HG02943 (cell line): ENCODE measurements around the gene PAPPA.

Experiments
- ATAC-seq: cut with Tn5 transposase; IDR thresholded peaks from one replicate; pipeline ENCODE4 v1.9.1; 2021; ENCODE audit warnings: mild to moderate bottlenecking, low read depth, moderate library complexity; ENCODE audit not compliant: unreplicated experiment

The PAPPA gene

DNA sequence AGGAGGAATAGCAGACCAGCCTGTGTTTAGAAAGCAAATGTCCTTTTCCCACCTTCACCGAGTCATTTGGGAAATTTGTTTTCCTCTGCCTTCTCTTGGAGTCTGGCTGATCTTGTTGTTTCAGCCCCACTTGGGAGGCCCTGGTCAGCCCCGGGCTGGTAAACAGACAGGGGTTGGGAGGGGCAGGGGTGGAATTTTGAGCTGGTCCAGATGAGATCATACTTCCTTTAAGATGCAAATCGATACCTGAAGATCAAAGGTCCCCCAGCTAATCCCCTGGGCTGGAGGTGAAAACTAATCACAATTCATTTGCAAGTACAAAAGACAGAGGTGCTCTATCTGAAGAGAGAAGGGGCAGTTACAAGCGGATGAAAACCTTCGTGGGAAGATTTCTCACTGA is 118.4 kb downstream of the PAPPA start:
- ATAC-seq: no peak

DNA sequence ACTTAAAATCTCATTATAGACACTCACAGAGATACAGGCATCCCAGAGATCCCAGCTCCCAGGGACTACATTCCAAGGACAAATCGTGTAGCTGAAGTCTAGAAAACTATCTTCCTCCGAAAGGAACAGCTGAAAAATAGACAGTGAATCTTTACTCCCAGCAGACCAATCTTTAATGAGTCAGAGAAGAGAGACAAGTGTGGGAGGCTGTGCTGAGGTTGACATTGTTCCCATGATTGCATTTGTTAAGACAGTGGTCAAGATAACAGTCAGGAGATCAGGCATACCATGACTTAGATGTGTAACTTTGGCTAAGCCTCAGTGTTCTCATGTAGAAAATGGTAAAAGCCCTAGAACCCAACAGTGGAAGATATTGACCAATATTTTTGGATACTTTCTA is 120.7 kb downstream of the PAPPA start:
- no peak for ATAC-seq

DNA sequence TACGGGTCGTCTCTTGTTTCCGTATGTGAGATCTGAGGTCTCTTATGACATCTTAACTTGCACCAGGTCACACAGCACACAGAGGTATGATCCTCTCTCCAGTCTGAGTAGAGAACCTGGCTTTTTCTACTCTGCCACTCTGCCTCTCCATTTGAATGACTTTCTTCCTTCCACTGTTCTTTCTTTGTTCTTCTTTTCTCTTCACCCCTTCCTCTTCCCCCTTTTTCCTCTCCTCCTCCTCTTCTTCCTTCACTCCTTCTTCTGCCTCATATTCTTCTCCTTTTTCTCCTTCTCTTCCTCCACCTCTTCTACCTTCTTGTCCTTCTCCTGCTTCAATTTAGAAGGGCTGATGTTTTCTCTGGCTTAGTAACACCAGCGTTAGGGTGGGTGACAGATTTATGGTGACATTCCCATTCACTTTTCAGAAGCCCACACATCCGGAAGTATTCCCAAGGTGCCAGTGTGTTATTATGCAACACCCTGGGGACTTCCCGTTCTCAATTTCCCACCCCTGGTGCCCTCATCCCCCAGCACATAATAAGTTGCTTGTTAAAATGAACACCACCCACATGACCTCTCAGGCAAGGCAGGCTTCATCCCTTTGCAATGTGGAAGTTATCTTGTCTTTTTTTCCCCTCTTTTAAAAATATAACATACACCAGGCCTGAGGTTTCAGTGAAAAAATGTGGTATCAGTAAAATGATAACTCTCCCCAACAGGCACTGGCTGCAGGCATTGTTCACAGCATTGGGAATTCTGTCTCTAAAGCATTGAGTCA is 122.0 kb downstream of the PAPPA start:
- ATAC-seq: no peak

DNA sequence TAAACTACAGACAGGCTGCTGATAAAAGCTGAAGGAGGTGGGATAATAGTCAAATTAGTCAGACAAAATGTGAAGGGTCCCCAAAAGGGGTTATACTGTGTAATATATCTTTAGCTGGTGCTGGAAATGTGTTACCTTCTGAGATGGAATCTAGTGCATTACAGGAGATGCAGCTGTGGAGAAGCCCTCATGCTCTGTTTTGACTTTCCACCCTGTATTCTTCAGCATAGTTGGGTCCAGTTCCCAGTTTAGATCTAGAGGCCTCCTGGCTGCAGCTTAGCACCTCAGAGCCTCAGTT is 122.6 kb downstream of the PAPPA start:
- ATAC-seq: no peak

DNA sequence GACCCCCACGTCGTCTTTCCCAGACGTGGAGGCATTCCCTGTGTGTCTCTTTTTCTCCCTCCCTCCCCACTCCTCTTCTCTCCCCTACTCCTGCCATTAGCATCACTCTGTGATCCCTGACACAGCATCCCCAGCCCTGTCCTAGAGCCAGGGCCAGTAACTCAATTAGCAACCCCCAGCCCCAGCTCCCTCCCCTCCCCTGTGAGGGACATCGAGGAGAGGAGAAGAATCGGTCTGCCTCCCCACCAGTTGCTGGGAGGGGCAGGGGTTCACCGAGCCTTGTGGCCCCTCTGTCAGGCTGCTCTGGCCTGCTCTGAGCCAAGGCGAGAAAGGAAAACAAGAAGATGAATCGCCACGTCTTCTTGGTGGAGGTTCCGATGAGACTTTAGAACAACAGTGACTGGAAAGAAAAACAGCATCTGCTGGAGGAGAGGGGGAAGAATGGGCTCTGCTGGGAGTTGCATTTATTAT is 123.1 kb downstream of the PAPPA start:
- no peak for ATAC-seq

DNA sequence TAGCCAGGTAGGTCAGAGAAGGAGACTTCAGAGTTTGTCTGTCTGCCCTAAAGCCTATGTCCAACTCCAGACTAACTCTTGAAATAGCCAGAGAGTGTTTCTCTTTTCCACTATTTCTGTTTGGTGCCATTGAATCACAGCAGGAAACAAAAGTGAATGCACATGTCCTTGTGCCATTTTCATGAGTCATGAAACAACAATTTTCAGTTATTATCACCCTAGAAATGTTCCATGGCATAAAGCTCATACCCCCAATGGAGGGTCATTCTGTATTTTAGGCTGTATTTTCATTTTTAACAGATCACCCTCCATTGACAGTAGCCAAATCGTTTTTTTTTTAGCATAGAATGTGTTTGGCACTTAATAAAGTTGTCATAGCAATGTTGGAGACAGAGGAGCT is 124.7 kb downstream of the PAPPA start:
- ATAC-seq: no peak

DNA sequence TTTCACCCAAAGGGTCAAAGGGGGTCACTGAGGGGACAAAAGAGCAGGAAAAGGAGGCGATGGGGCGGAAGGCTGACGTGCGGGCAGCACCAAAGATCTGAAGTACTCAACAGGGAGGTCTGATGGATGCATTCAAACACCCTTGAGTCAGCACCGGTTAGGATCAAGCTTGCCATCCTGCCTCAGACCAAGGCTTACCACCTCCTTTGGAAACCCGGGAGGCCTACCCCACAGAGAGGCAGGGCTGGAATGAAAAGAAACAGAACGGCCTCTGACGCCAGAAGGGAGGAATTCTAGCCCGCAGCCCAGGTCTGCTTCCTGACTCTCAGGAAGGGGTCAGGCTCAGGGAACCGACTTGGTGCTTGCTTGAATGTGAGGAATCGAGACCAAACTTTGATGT is 125.6 kb downstream of the PAPPA start:
- no peak for ATAC-seq

DNA sequence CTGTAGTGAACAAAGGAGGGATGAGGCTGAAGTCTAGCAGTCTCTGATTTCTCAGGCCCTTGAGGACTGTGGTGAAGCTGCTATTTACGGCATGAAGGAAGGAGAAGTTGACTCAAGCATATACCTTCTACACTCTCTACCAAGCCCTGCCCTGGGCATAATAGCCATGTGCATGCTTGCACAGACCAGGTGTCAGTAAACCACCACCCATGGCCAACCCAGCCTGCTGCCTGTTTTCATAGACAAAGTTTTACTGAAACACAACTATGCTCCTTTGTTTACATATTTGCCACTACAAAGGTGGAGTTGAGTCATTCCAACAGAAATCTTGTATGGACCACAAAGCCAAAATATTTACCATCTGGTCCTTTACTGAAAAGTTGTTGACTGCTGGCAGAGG is 126.9 kb downstream of the PAPPA start:
- ATAC-seq: no peak

DNA sequence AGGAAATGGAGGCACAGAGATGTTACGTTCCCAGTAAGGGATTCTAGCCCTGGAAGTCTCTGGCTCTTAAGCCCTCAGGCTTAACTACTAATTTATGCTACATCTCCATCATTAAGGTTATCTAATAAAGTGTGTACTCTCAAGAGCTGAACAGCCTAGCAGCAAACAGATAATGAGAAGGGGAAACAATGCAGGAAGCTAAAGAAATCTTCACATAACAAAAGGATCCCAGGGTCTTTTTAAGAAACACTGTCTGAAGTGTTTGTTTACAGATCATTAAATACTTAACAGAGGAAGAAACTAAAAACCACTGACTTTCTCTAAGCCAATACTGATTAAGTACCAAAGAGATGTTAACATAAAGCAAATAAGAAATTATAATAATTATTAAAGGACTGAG is 129.0 kb downstream of the PAPPA start:
- ATAC-seq: no peak

DNA sequence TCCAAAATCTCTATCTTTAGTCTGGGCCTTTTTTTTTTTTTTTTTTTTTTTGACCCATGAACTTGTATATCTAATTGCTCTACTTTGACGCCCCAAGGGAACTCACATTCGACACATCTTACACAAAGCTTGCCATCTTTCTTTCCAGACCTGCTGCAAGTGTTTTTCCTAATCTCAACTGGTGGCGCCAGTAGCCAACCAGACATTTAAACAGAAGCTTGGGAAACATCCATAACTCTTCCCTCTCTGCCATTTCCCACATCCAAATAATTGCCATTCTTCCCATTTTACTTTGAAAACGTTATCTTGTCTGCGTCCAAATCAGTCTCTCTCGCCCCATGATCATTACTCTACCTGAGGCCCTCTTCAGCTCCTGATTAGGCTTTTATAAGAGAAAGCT is 130.9 kb downstream of the PAPPA start:
- no peak for ATAC-seq

DNA sequence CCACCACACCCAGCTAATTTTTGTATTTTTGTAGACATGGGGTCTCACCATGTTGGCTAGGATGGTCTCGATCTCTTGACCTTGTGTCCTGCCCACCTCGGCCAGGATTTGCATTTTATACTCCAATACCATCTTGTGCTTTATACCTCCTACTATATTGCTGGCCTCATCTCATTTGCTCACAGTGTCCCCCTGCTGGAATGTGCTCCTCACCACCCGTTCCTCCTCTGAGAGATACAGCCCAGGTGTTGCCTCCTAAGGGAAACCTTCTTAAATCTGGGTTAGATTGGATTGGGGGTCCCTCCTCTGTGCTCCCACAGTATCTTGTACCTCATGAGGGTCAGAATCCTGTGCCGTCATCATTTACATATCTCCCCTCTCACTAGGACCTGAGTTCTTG is 131.7 kb downstream of the PAPPA start:
- ATAC-seq: no peak

DNA sequence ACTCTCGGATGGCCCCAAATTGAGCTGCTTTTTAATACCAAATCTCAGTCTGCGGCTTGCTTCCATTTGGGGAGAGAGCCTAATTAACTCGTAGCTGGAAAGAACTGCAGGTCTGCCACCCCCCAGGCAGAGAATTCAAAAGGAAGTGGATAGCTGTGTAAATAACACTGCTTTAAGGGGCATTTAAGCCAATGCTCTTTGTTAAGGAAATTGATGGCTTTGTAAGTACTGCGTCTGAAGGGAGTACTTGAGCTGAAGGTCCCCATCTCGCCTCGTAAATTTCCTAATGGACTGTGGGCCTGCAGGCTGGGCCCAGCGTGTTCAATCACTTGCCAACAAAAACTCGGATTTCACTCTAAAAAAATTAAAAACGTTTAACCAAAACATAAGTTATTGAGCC is 132.7 kb downstream of the PAPPA start:
- no peak for ATAC-seq

DNA sequence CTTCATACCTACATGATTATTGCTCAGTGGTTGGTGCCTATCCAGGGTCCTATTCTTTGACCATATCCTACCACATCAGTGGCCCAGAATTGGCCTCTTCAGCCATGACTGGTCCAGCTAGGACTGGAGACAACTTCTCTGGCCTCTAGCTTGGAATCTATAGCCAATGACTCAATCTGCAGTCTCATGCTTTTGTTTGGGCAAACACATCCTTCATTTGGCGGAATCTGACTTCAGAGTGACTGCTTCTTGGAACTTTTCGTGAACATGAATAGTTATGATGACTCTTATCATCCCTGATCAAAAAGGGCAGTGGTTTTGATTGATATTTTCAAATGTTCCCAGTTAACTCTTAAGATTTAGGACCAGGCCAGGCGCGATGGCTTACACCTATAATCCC is 134.1 kb downstream of the PAPPA start:
- ATAC-seq: no peak

DNA sequence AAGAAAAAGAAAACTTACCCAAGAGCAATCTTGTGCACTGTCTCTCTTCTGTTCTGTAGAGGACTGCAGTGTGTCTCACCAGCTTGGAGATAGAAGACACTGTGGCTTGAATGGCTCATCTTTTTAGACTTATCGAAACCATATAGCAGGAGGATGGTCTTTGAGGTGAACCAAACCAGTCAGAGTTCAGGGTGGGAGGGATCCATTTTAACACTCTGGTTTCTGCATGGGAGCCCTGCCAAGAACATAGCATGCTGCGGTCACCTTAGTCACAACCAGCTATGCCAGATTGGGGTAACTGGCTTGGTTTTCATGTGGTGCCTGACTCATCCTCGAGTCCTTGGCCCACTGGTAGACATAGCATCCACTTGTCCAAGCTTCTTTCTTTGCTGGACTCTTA is 135.1 kb downstream of the PAPPA start:
- no peak for ATAC-seq

DNA sequence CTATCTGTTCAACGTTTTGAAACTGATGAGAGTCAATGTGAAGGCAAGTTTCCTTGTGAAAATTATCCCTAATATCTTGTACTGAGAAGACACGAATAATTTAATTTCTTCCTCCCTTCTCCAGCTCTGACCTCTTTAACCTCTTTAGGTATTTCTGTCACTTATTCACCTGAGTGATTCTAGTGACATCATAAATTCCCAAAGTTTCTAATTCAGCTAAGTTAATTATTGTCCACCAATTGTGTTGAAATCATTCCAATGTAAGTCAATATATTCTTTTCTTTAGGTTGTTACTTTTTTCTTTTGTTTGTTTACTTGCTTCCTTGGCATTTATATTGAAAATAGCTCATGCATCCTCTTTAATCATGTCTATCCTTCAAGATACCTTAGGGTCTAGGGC is 143.8 kb downstream of the PAPPA start:
- ATAC-seq: no peak

DNA sequence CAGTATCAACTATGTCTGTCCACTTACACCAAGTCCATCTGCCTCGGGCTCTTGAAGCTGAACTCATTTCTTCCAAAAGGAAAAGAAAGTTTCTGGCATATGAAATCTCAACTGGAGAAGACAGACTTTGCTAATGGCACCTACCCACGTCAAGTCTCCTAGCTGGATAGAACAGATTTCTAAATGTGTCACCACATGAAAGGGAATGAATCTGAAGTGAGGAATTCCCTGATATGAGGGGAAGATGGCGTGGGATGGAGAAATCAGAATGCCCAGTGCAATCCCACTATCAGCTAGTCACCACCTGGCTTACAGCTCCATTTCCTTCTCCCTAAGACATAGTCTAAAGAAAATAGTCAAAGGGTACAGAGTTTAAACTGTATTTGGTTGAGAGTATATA is 144.7 kb downstream of the PAPPA start:
- no peak for ATAC-seq

DNA sequence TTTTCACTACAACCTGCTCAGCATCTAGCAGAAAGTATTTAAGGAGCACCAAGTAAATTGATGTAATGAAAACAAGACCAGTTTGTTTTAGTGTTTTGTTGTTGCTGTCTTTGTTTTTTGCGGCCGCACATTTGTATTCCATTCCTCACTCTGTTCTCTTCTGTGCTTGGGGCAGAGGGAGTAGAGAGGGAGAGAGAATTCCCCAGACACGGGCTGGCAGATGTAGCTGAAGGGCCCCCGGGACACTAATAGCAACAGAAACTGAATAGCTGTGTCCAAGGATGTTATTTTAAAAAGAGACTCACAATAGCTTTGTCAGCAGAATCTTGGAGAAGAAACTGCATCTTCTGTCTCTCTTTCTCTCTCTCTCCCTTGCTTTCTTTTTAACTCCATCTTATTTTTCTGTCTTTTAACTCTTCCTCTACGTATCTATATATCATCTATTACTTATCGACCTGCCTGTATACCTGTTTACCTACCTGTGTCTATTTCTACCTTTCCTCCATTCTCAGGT is 145.3 kb downstream of the PAPPA start:
- ATAC-seq: no peak

DNA sequence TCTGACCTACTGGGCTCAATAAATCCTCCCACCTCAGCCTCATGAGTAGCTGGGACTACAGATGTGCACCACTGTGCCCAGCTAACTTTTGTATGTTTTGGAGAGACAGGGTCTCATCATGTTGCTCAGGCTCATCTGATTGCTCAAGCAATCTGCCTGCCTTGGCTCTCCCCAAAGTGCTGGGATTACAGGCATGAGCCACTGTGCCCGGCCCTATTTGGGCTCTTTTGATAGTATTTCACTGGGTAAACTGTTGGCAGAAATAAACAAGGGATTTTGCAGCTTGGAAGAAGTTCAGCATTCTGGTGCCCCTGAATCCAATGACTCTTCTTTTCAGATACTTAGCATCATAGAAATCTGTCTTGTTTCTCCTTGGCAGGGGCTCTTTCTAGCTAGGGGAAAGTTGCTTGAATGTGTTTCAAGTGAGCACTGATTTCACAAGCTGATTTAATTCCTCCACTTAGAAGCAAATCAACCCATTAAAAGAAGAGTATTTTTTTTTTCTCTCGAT is 146.8 kb downstream of the PAPPA start:
- ATAC-seq: no peak

DNA sequence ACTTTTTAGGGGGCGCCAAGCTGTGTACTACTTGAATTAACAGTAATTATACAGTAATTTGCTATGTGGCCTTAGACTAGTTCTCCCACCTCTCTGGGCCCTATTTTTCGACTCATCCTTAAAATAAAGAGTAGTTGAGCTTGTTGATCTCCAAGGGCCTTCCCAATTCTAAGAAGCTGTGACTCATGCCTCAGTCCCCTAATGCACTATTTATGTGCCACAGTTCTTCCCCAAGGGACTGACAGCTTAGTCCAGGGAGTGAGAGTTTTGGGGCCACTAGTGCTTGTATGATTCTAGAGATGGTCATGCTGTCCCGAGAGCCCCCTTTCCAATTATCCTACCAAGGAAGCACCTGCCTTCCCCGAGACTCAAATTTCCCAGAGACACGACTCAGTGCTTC is 149.7 kb downstream of the PAPPA start:
- ATAC-seq: no peak

DNA sequence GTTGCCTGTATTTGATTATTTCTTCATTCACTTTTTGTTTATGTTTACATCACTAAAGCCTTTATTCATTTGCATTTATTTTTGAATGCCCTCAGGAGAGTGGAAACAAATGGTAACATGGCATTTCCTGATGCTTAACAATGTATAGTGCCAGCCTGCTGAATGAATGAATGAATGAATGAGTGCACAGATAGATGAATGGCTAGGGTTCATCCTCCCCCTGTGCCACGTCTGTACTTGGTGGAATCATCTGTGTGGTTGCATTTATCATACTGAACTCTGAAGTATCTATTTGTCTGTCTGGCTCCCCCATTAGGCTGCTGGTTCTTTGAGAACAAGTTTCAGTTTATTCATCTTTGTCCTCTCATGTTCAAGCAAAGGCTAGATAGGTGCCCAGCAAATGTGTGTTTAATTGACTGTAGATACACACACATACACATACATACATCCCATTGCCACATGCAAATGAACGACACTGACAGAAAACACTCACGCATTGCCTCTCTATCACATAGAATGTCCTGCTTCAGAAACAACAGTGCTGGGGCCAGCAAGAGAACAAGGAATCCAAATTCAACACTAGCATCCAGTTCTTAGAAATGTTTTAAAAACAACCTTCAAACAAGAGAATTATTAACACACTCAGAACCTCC is 150.4 kb downstream of the PAPPA start:
- ATAC-seq: no peak

DNA sequence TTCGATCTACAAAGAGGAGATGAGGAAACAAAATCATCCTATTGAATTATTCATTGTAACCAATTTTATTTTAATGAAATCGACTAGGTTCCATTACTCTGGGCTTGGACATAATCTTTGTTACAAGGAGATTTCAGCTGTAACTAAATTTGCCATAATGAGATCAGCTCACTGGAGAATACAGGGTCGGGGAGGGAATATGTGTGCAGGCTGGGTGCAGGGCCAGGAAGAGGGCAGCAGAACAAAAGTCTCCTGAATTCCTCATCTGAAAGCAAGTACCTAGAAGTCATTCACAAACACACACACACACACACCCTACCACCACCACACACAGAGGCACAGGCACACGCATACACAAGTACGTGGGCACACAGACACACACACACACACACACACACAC is 151.2 kb downstream of the PAPPA start:
- ATAC-seq: no peak

DNA sequence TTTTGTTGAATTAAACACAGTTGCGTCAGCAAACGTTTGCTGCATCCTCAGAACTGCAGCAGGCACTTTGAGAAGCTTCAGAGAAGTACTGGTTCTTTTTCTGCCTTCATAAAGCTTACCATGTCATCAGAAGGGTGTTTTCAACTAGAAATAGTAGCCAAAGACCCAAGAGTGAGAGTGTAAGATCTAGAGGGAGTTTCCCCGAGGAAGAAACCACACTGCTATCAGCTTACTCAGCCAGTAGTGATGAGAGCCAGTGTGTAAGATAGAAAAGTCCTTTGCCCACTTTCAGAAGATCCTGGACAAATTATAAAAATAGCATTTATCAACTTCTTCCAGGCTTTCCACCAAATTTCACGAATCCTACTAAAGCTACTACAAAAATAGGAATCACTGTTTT is 154.5 kb downstream of the PAPPA start:
- no peak for ATAC-seq
